Hepatocyte (in vitro differentiated cells): ENCODE data around the gene THBS2.

Source experiments
- EZH2 ChIP-seq: fragments of 200-600 bp; sonication (generic); IDR thresholded peaks from 2 replicates; pipeline ENCODE4 v1.6.1; 2016; ENCODE audit warnings: antibody characterized with exemption, mild to moderate bottlenecking, borderline replicate concordance
- EZH2phosphoT487 ChIP-seq: fragments of 200-600 bp; sonication (generic); IDR thresholded peaks from one replicate; pipeline ENCODE4 v1.6.1; 2018; ENCODE audit warnings: antibody characterized with exemption, mild to moderate bottlenecking, low read depth, moderate library complexity; ENCODE audit not compliant: unreplicated experiment, severe bottlenecking
- TF ChIP-seq, protein P1 (sequence below): fragments of 200-600 bp; sonication (generic); IDR thresholded peaks from 2 replicates; pipeline ENCODE4 v1.5.1; 2016; ENCODE audit warnings: antibody characterized with exemption, mild to moderate bottlenecking; ENCODE audit not compliant: poor library complexity

DNA sequence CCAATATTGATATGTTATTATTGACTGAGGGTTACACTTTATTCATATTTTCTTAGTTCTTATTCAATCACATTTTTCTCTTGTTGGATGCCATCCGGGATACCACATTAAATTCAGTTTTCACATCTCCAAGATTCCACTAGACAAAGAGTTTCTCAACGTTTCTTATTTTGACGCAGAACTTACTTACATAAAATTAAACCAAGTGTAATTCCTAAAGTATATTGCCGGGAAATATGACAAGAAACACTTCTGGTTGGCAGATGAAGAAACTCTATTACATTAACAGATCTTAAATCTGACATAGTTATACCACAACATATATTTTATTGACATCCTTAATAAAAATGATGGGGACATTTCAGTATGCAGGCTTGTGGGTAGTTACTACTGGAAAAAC, 47.3 kb upstream of the THBS2 start:
- TF ChIP-seq, protein P1, sequence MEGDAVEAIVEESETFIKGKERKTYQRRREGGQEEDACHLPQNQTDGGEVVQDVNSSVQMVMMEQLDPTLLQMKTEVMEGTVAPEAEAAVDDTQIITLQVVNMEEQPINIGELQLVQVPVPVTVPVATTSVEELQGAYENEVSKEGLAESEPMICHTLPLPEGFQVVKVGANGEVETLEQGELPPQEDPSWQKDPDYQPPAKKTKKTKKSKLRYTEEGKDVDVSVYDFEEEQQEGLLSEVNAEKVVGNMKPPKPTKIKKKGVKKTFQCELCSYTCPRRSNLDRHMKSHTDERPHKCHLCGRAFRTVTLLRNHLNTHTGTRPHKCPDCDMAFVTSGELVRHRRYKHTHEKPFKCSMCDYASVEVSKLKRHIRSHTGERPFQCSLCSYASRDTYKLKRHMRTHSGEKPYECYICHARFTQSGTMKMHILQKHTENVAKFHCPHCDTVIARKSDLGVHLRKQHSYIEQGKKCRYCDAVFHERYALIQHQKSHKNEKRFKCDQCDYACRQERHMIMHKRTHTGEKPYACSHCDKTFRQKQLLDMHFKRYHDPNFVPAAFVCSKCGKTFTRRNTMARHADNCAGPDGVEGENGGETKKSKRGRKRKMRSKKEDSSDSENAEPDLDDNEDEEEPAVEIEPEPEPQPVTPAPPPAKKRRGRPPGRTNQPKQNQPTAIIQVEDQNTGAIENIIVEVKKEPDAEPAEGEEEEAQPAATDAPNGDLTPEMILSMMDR: no peak
- TF ChIP-seq EZH2: no peak
- TF ChIP-seq EZH2phosphoT487: no peak
